ENCODE results near the gene SH3PXD2A.
A peak's percentile ranks its signal among the peaks of the same experiment; 100 is the strongest.

Gene SH3PXD2A

DNA sequence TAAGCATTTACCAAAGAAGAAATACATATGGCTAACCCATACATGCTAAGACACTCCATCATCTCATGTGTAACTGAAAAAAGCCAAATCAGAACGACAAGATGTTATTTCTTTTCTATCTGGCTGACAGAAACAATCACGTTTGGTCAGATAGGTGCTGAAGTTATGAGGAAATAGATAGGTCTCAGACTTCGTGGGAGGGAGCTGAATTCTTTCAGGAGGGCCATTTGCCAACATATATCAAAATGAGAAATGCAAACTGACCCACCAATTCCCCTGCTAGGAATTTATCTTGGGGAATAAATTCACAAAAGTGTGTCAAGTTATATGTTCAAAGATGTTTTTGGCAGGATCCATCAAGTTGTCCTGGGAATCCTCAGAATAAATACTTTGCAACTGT, 32.6 kb downstream of the SH3PXD2A start:
- no peak overlapping the region for H3K4me3 ChIP-seq (ENCODE audit: low read depth, low read length)
- H3K4me1 ChIP-seq (ENCODE audit: control insufficient read depth, insufficient read depth, low read length): peaks cover 4% of the 10 kb centered on the region; the same call in 1 of the 2 replicates
- no peaks in the 10 kb centered on the region for H3K36me3 ChIP-seq (ENCODE audit: control insufficient read depth in 2 of 2, insufficient read depth in 1 of 2, low read length in 2 of 2)
- H3K27ac ChIP-seq (ENCODE audit: extremely low read depth, low read depth, low read length): no peak overlapping the region
- TF ChIP-seq KLF16 (tag by site-specific recombination; IDR thresholded peaks at IDR 0.05) (no peak), GLIS1 (tag by site-specific recombination; IDR thresholded peaks at IDR 0.05) (peak; percentile 56)
- TF ChIP-seq, protein P1, sequence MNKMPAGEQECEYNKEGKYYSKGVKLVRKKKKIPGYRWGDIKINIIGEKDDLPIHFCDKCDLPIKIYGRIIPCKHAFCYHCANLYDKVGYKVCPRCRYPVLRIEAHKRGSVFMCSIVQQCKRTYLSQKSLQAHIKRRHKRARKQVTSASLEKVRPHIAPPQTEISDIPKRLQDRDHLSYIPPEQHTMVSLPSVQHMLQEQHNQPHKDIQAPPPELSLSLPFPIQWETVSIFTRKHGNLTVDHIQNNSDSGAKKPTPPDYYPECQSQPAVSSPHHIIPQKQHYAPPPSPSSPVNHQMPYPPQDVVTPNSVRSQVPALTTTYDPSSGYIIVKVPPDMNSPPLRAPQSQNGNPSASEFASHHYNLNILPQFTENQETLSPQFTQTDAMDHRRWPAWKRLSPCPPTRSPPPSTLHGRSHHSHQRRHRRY (tag by site-specific recombination; IDR thresholded peaks at IDR 0.05): no peak
- H3K9me3 ChIP-seq (ENCODE audit: control insufficient read depth, insufficient read depth, low read depth, low read length): no peaks in the 10 kb centered on the region
- ChIA-PET CTCF (interaction anchor here (0.6 to 1.6 kb wide), 4 partner anchors 32 to 111 kb away, joined by 3 to 6 read pairs (median 4); partner anchors contain the start of gene SH3PXD2A), POLR2A (no interaction called here)

DNA sequence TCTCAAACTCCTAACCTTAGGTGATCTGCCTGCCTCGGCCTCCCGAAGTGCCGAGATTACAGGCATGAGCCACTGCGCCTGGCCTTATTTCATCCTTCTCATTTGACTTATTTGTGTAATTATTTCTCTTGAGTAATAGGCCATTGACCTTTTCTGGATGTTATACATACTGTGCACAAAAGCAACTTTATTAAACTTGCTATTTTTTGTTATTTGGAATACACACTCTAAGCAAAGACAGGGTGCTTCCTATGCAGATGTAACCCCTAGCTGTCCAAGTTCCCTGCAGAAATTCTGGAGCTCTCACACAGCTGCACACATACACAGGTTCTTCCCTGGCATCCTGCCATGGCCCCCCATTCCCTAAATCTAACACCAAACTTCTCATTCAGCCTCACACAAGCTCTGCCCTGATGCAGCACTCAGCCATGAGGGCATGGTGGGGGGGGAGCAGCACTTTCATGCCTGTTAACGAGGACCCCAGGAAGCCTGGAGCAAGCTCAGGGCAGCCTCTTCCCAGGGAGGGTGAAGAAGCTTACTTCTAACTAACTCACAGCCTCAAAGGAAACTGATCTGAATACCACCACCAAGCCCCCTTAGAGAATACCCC, 33.2 kb downstream of the SH3PXD2A start:
- peaks cover 4% of the 10 kb centered on the region; the same call in 1 of the 2 replicates for H3K4me1 ChIP-seq (ENCODE audit: control insufficient read depth, insufficient read depth, low read length)
- H3K27ac ChIP-seq (ENCODE audit: extremely low read depth, low read depth, low read length): no peak overlapping the region
- TF ChIP-seq ZNF654 (tag by site-specific recombination; IDR thresholded peaks at IDR 0.05; ENCODE audit: low read depth) (no peak), ZNF521 (tag by site-specific recombination; IDR thresholded peaks at IDR 0.05) (no peak), SETDB1 (IDR thresholded peaks at IDR 0.05; ENCODE audit: insufficient read length, low read length) (no peak), ZNF621 (tag by site-specific recombination; IDR thresholded peaks at IDR 0.05) (no peak), ZNF121 (tag by site-specific recombination; IDR thresholded peaks at IDR 0.05) (no peak), ZNF132 (tag by site-specific recombination; IDR thresholded peaks at IDR 0.05; ENCODE audit: borderline replicate concordance) (no peak), KLF8 (tag by site-specific recombination; IDR thresholded peaks at IDR 0.05) (no peak), GFI1B (tag by site-specific recombination; IDR thresholded peaks at IDR 0.05) (no peak), ZBTB20 (tag by site-specific recombination; IDR thresholded peaks at IDR 0.05) (0 out of 2 replicates have a peak, but pooled peaks have one; percentile 52)
- TF ChIP-seq, protein P2, sequence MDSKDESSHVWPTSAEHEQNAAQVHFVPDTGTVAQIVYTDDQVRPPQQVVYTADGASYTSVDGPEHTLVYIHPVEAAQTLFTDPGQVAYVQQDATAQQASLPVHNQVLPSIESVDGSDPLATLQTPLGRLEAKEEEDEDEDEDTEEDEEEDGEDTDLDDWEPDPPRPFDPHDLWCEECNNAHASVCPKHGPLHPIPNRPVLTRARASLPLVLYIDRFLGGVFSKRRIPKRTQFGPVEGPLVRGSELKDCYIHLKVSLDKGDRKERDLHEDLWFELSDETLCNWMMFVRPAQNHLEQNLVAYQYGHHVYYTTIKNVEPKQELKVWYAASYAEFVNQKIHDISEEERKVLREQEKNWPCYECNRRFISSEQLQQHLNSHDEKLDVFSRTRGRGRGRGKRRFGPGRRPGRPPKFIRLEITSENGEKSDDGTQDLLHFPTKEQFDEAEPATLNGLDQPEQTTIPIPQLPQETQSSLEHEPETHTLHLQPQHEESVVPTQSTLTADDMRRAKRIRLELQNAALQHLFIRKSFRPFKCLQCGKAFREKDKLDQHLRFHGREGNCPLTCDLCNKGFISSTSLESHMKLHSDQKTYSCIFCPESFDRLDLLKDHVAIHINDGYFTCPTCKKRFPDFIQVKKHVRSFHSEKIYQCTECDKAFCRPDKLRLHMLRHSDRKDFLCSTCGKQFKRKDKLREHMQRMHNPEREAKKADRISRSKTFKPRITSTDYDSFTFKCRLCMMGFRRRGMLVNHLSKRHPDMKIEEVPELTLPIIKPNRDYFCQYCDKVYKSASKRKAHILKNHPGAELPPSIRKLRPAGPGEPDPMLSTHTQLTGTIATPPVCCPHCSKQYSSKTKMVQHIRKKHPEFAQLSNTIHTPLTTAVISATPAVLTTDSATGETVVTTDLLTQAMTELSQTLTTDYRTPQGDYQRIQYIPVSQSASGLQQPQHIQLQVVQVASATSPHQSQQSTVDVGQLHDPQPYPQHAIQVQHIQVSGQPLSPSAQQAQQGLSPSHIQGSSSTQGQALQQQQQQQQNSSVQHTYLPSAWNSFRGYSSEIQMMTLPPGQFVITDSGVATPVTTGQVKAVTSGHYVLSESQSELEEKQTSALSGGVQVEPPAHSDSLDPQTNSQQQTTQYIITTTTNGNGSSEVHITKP (tag by site-specific recombination; IDR thresholded peaks at IDR 0.05): 0 out of 2 replicates have a peak, but pooled peaks have one; percentile 15
- TF ChIP-seq, protein P3, sequence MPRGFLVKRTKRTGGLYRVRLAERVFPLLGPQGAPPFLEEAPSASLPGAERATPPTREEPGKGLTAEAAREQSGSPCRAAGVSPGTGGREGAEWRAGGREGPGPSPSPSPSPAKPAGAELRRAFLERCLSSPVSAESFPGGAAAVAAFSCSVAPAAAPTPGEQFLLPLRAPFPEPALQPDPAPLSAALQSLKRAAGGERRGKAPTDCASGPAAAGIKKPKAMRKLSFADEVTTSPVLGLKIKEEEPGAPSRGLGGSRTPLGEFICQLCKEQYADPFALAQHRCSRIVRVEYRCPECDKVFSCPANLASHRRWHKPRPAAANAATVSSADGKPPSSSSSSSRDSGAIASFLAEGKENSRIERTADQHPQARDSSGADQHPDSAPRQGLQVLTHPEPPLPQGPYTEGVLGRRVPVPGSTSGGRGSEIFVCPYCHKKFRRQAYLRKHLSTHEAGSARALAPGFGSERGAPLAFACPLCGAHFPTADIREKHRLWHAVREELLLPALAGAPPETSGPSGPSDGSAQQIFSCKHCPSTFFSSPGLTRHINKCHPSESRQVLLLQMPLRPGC (tag by site-specific recombination; IDR thresholded peaks at IDR 0.05): no peak
- ChIA-PET POLR2A (no interaction called here), CTCF (interaction anchor here (0.7 to 0.9 kb wide), 2 partner anchors 33 to 43 kb away, joined by 3 to 6 read pairs; partner anchors contain the start of gene SH3PXD2A)
- no peaks in the 10 kb centered on the region for H3K36me3 ChIP-seq (ENCODE audit: control insufficient read depth in 2 of 2, insufficient read depth in 1 of 2, low read length in 2 of 2)
- H3K9me3 ChIP-seq (ENCODE audit: control insufficient read depth, insufficient read depth, low read depth, low read length): no peaks in the 10 kb centered on the region
- no peak overlapping the region for H3K4me3 ChIP-seq (ENCODE audit: low read depth, low read length)
